ENCODE results near the gene NT5DC4. TPM values are rescaled to one million over a fixed set of nuclear protein-coding genes. Genes with fewer than 3 reads are reported as not detected.
"Not testable (repeated sequence)": the region's sequence is repeated elsewhere in the genome, so short reads cannot be mapped to it uniquely, and the experiment has no call there.

Gene NT5DC4
- total RNA-seq, 2 donors from 2014 or later = not detected

GRCh38 chr2:112694182-112694581 is 26.6 kb upstream of the NT5DC4 start:
- no peak for DNase-seq (ENCODE audit: low spot score)
- intact Hi-C loops (cut with DNase I) = no loop called here

GRCh38 chr2:112698834-112699515 is 21.8 kb upstream of the NT5DC4 start:
- intact Hi-C loops (cut with DNase I) = no loop called here
- no peak for DNase-seq (ENCODE audit: low spot score)

GRCh38 chr2:112699984-112700667 is 20.7 kb upstream of the NT5DC4 start:
- intact Hi-C loops (cut with DNase I) = no loop called here
- no peak for DNase-seq (ENCODE audit: low spot score)

GRCh38 chr2:112701052-112701451 is 19.8 kb upstream of the NT5DC4 start:
- no peak for DNase-seq (ENCODE audit: low spot score)
- intact Hi-C loops (cut with DNase I) = no loop called here

- intact Hi-C loops (cut with DNase I) = no loop called here
- DNase-seq (ENCODE audit: low spot score) = no peak
These were observed 17.1 kb upstream of the NT5DC4 start for GRCh38 chr2:112703684-112704083.

GRCh38 chr2:112705575-112705974 is 15.2 kb upstream of the NT5DC4 start:
- no peak for DNase-seq (ENCODE audit: low spot score)
- intact Hi-C loops (cut with DNase I) = no loop called here

- intact Hi-C loops (cut with DNase I) = no loop called here
- DNase-seq (ENCODE audit: low spot score) = no peak
These were observed 14.6 kb upstream of the NT5DC4 start for GRCh38 chr2:112706170-112706664.

GRCh38 chr2:112706947-112707346 is 13.9 kb upstream of the NT5DC4 start:
- DNase-seq (ENCODE audit: low spot score); intact Hi-C loops (cut with DNase I): not testable (repeated sequence)

GRCh38 chr2:112708968-112709367 is 11.9 kb upstream of the NT5DC4 start:
- intact Hi-C loops (cut with DNase I) = no loop called here
- no peak for DNase-seq (ENCODE audit: low spot score)

GRCh38 chr2:112709703-112710102 is 11.1 kb upstream of the NT5DC4 start:
- no peak for DNase-seq (ENCODE audit: low spot score)
- intact Hi-C loops (cut with DNase I) = no loop called here

GRCh38 chr2:112710956-112711750 is 9.7 kb upstream of the NT5DC4 start:
- intact Hi-C loops (cut with DNase I) = no loop called here
- no peak for DNase-seq (ENCODE audit: low spot score)

GRCh38 chr2:112712465-112712864 is 8.4 kb upstream of the NT5DC4 start:
- intact Hi-C loops (cut with DNase I) = no loop called here
- no peak for DNase-seq (ENCODE audit: low spot score)

- DNase-seq (ENCODE audit: low spot score) = no peak
- intact Hi-C loops (cut with DNase I) = no loop called here
These were observed 7.8 kb upstream of the NT5DC4 start for GRCh38 chr2:112712903-112713584.

GRCh38 chr2:112713585-112713925 is 7.3 kb upstream of the NT5DC4 start:
- no peak for DNase-seq (ENCODE audit: low spot score)
- intact Hi-C loops (cut with DNase I) = no loop called here

- intact Hi-C loops (cut with DNase I) = no loop called here
- DNase-seq (ENCODE audit: low spot score) = no peak
These were observed 6.9 kb upstream of the NT5DC4 start for GRCh38 chr2:112713926-112714325.

GRCh38 chr2:112714331-112714730 is 6.5 kb upstream of the NT5DC4 start:
- DNase-seq (ENCODE audit: low spot score) = no peak
- intact Hi-C loops (cut with DNase I) = no loop called here

- intact Hi-C loops (cut with DNase I) = no loop called here
- no peak for DNase-seq (ENCODE audit: low spot score)
These were observed 5.8 kb upstream of the NT5DC4 start for GRCh38 chr2:112714836-112715631.

GRCh38 chr2:112716094-112716493 is 4.7 kb upstream of the NT5DC4 start:
- not testable (repeated sequence) for DNase-seq (ENCODE audit: low spot score)
- intact Hi-C loops (cut with DNase I) = loop anchor here in 1 of 2 donors (2.0 kb wide), 1 partner anchor 99 kb away; no protein-coding TSS in a partner anchor
